ENCODE results near the gene MAPK11.

The MAPK11 gene

DNA sequence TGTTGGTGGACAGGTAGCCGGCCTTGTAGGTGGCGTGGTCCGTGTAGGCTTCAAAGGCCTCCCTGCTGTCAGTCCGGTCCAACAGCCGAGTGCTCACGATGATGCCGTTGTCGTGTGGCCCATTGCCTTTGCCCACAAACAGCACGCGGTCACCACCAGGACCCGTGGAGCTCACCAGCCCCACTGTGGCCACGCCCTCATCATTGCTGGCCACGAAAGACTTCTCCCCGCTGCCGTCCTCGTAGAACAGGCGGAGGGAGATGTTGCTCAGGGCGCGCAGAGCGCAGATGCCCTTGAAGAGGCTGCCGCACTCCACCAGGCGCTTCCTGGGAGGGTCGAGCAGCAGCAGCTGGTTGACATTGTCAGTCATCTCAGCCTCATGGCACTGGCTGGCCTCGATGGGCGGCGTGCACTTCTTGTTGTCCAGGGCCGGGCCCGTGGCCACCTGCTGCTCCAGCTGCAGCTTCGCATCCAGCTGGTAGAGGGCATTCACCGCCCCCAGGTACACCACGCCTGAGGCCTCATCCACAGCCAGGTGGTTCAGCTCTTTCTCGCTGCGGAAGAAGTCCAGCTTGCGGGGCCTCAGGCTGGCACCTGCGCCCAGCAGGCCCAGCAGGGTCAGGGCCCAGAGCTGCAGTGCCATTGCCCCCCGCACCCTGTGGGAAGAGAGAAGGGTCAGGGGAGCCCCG is 19.9 kb upstream of the MAPK11 start:
- Histone ChIP-seq H3K4me3 (ENCODE audit: control insufficient read depth in 1 of 7, extremely low read depth in 1 of 7, insufficient read depth in 4 of 7, low read depth in 2 of 7, low read length in 6 of 7) (no peak overlapping the region), H3K36me3 (ENCODE audit: control insufficient read depth in 4 of 4, insufficient read depth in 4 of 4, low read length in 3 of 4) (peaks cover 7 to 58% (median 40%) of the 10 kb centered on the region in 4 experiments), H3K27me3 (replicated peaks in 2 of 5; ENCODE audit: control insufficient read depth in 4 of 5, insufficient read depth in 5 of 5, low read length in 4 of 5) (no peaks in the 10 kb centered on the region), H3K27ac (ENCODE audit: insufficient read depth in 1 of 2, low read depth in 1 of 2, low read length in 2 of 2, poor library complexity in 1 of 2, severe bottlenecking in 2 of 2) (no peak overlapping the region), H3K4me1 (ENCODE audit: control extremely low read depth in 1 of 4, control insufficient read depth in 4 of 4, insufficient read depth in 4 of 4, low read length in 3 of 4) (peaks cover 0 to 43% (median 40%) of the 10 kb centered on the region in 4 experiments), H3K9me3 (ENCODE audit: control extremely low read depth in 1 of 5, control insufficient read depth in 4 of 5, insufficient read depth in 2 of 5, low read depth in 1 of 5, low read length in 4 of 5) (no peaks in the 10 kb centered on the region)
- ChIA-PET CTCF (interaction anchor here (0.9 to 1.5 kb wide), 8 partner anchors 11 to 52 kb away, joined by 3 to 5 read pairs (median 4); no protein-coding TSS in a partner anchor), POLR2A (no interaction called here)
- no peak for DNase-seq
- WGBS (ENCODE audit: insufficient coverage) = 97% methylated on average over 33 of the region's 37 CpGs

DNA sequence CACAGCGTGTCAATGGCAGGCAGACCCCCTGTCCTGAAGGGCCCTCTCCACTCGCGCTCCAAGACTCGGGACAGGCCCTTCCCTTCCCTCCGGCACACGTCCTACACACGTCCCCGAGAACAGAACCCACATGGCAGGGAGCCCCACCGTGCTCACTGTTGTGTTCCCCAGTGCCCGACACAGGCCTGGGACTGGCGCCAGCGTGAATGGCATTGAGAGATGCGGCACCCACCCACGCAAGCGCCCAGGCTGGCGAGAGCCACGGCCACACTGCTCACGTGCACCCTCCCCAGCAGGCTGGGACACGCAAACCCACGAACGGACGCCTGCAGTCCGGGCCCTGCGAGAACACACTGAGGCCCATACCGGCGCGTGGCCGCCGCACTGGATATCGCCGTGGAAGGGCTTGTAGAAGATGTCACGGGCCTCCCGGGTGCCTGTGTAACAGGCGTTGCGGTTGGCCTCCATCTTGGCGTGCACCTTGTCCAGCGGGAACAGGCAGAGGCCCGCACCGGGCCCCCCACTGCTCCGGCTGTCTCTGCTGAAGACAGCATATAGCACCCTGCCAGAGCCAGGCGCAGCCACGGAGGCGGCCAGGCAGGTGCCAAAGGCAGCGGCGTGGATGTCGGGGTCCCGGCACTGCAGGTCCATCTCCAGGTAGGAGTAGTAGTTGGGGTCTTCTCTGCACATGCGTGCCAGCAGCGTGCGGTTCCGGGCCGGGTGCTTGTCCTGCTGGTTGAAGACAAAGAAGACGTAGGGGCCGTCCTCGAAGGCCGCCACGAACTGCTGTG is 19.2 kb upstream of the MAPK11 start:
- CTCF ChIA-PET = interaction anchor here (0.6 to 1.4 kb wide), 4 partner anchors 10 to 64 kb away, joined by 3 to 5 read pairs (median 4); no protein-coding TSS in a partner anchor
- Histone ChIP-seq H3K27me3 (replicated peaks in 2 of 5; ENCODE audit: control insufficient read depth in 4 of 5, insufficient read depth in 5 of 5, low read length in 4 of 5) (no peaks in the 10 kb centered on the region), H3K4me3 (ENCODE audit: control insufficient read depth in 1 of 7, extremely low read depth in 1 of 7, insufficient read depth in 4 of 7, low read depth in 2 of 7, low read length in 6 of 7) (no peak overlapping the region), H3K36me3 (ENCODE audit: control insufficient read depth in 4 of 4, insufficient read depth in 4 of 4, low read length in 3 of 4) (peaks cover 7 to 65% (median 43%) of the 10 kb centered on the region in 4 experiments), H3K4me1 (ENCODE audit: control extremely low read depth in 1 of 4, control insufficient read depth in 4 of 4, insufficient read depth in 4 of 4, low read length in 3 of 4) (peaks cover 0 to 37% (median 36%) of the 10 kb centered on the region in 4 experiments), H3K27ac (ENCODE audit: insufficient read depth in 1 of 2, low read depth in 1 of 2, low read length in 2 of 2, poor library complexity in 1 of 2, severe bottlenecking in 2 of 2) (no peak overlapping the region), H3K9me3 (ENCODE audit: control extremely low read depth in 1 of 5, control insufficient read depth in 4 of 5, insufficient read depth in 2 of 5, low read depth in 1 of 5, low read length in 4 of 5) (no peaks in the 10 kb centered on the region)
- 97% methylated on average over 56 of the region's 57 CpGs for WGBS (ENCODE audit: insufficient coverage)
- no peak for DNase-seq
- POLR2A ChIA-PET = no interaction called here

DNA sequence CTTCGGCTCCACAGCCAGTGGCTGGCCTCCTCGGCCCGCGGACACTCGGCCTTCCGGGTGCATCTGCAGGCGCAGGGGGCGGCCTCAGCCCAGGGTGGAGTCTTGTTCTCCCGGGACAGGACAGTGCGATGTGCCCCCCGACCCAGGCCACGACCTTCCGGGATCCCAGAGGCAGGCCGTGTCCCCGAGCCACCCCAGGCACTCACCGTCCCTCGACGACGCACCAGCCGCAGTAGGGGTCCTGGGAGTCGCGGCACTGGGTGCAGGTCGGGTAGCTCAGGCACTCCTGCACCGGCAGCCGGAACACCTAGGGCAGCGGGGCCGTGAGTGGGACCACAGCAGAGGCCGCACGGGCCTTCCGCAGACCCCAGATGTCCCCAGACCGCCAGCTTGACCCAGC is 17.6 kb upstream of the MAPK11 start:
- CTCF ChIA-PET = interaction anchor here (0.9 to 1.6 kb wide), 5 partner anchors 9 to 54 kb away, joined by 3 to 8 read pairs (median 5); no protein-coding TSS in a partner anchor
- peaks cover 0 to 25% (median 19%) of the 10 kb centered on the region in 4 experiments for H3K4me1 ChIP-seq (ENCODE audit: control extremely low read depth in 1 of 4, control insufficient read depth in 4 of 4, insufficient read depth in 4 of 4, low read length in 3 of 4)
- H3K36me3 ChIP-seq (ENCODE audit: control insufficient read depth in 4 of 4, insufficient read depth in 4 of 4, low read length in 3 of 4) = peaks cover 7 to 78% (median 53%) of the 10 kb centered on the region in 4 experiments
- no peak overlapping the region for H3K27ac ChIP-seq (ENCODE audit: insufficient read depth in 1 of 2, low read depth in 1 of 2, low read length in 2 of 2, poor library complexity in 1 of 2, severe bottlenecking in 2 of 2)
- 98% methylated on average over 30 of the region's 31 CpGs for WGBS (ENCODE audit: insufficient coverage)
- POLR2A ChIA-PET = interaction anchor here (0.8 kb wide), 1 partner anchor 11 kb away, joined by 3 read pairs; no protein-coding TSS in a partner anchor
- no peak overlapping the region for H3K4me3 ChIP-seq (ENCODE audit: control insufficient read depth in 1 of 7, extremely low read depth in 1 of 7, insufficient read depth in 4 of 7, low read depth in 2 of 7, low read length in 6 of 7)
- no peaks in the 10 kb centered on the region for H3K9me3 ChIP-seq (ENCODE audit: control extremely low read depth in 1 of 5, control insufficient read depth in 4 of 5, insufficient read depth in 2 of 5, low read depth in 1 of 5, low read length in 4 of 5)
- no peak for DNase-seq
- no peaks in the 10 kb centered on the region for H3K27me3 ChIP-seq (replicated peaks in 2 of 5; ENCODE audit: control insufficient read depth in 4 of 5, insufficient read depth in 5 of 5, low read length in 4 of 5)

DNA sequence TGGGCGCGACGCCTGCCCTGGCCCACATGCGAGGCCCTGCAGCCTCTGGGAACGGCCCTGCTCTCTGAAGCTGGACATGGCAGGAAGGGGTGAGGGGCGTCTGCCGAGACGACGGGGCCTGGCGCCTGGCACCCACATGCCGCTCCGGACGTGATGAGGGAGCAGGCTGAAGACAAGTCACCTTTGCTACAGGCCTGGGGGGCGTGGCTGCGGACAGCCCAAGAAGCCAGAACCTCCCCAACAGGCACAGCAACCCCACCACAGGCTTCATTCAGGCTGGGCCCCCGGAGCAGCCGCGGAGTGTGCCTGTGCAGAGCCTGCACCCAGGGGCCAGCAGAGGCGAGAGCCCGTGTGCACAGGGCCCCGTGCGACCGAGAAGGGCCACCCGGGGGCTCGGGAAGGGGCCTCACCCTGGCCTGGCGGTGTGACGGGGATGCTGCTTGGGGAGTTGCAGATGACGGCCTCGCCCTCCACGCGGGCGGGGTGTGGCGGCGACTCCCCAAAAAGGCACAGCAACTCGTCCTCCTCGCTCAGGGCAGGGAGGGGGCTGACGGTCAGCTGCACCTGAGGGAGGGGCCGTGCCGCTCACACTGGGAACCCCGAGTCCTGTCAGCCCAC is 16.6 kb upstream of the MAPK11 start:
- no peaks in the 10 kb centered on the region for H3K27me3 ChIP-seq (replicated peaks in 2 of 5; ENCODE audit: control insufficient read depth in 4 of 5, insufficient read depth in 5 of 5, low read length in 4 of 5)
- H3K4me3 ChIP-seq (ENCODE audit: control insufficient read depth in 1 of 7, extremely low read depth in 1 of 7, insufficient read depth in 4 of 7, low read depth in 2 of 7, low read length in 6 of 7) = no peak overlapping the region
- no peak for DNase-seq
- ChIA-PET POLR2A (no interaction called here), CTCF (no interaction called here)
- no peak overlapping the region for H3K27ac ChIP-seq (ENCODE audit: insufficient read depth in 1 of 2, low read depth in 1 of 2, low read length in 2 of 2, poor library complexity in 1 of 2, severe bottlenecking in 2 of 2)
- WGBS (ENCODE audit: insufficient coverage) = 97% methylated on average over 26 of the region's 40 CpGs
- H3K36me3 ChIP-seq (ENCODE audit: control insufficient read depth in 4 of 4, insufficient read depth in 4 of 4, low read length in 3 of 4) = peaks cover 7 to 87% (median 57%) of the 10 kb centered on the region in 4 experiments
- peaks cover 0 to 16% (median 10%) of the 10 kb centered on the region in 4 experiments for H3K4me1 ChIP-seq (ENCODE audit: control extremely low read depth in 1 of 4, control insufficient read depth in 4 of 4, insufficient read depth in 4 of 4, low read length in 3 of 4)
- H3K9me3 ChIP-seq (ENCODE audit: control extremely low read depth in 1 of 5, control insufficient read depth in 4 of 5, insufficient read depth in 2 of 5, low read depth in 1 of 5, low read length in 4 of 5) = no peaks in the 10 kb centered on the region

DNA sequence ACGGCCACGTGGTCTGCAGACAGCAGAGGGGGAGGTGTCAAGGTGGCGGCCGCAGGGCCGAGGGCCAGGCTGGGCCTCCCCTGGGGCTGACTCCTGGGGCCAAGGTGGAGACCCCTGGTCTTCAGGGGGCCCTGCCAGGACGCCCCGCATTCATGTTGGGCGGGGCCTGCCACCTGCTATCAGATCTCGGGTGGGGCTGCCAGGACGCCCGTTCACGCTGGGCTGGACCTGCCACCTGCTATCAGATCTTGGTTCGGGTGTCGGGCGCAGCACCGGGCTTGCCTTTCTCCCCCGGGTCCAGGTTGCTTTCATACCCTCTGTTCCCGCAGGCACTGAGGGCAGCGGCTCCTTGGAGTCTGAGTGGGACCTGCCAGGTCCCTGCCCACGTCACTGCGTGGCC is 16.1 kb upstream of the MAPK11 start:
- DNase-seq = no peak
- ChIA-PET POLR2A (no interaction called here), CTCF (no interaction called here)
- 98% methylated on average over 19 of the region's 21 CpGs for WGBS (ENCODE audit: insufficient coverage)
- Histone ChIP-seq H3K4me3 (ENCODE audit: control insufficient read depth in 1 of 7, extremely low read depth in 1 of 7, insufficient read depth in 4 of 7, low read depth in 2 of 7, low read length in 6 of 7) (no peak overlapping the region), H3K36me3 (ENCODE audit: control insufficient read depth in 4 of 4, insufficient read depth in 4 of 4, low read length in 3 of 4) (peaks cover 7 to 92% (median 62%) of the 10 kb centered on the region in 4 experiments), H3K4me1 (ENCODE audit: control extremely low read depth in 1 of 4, control insufficient read depth in 4 of 4, insufficient read depth in 4 of 4, low read length in 3 of 4) (peaks cover 0 to 11% (median 5%) of the 10 kb centered on the region in 4 experiments), H3K27me3 (replicated peaks in 2 of 5; ENCODE audit: control insufficient read depth in 4 of 5, insufficient read depth in 5 of 5, low read length in 4 of 5) (no peaks in the 10 kb centered on the region), H3K27ac (ENCODE audit: insufficient read depth in 1 of 2, low read depth in 1 of 2, low read length in 2 of 2, poor library complexity in 1 of 2, severe bottlenecking in 2 of 2) (no peak overlapping the region), H3K9me3 (ENCODE audit: control extremely low read depth in 1 of 5, control insufficient read depth in 4 of 5, insufficient read depth in 2 of 5, low read depth in 1 of 5, low read length in 4 of 5) (no peaks in the 10 kb centered on the region)

DNA sequence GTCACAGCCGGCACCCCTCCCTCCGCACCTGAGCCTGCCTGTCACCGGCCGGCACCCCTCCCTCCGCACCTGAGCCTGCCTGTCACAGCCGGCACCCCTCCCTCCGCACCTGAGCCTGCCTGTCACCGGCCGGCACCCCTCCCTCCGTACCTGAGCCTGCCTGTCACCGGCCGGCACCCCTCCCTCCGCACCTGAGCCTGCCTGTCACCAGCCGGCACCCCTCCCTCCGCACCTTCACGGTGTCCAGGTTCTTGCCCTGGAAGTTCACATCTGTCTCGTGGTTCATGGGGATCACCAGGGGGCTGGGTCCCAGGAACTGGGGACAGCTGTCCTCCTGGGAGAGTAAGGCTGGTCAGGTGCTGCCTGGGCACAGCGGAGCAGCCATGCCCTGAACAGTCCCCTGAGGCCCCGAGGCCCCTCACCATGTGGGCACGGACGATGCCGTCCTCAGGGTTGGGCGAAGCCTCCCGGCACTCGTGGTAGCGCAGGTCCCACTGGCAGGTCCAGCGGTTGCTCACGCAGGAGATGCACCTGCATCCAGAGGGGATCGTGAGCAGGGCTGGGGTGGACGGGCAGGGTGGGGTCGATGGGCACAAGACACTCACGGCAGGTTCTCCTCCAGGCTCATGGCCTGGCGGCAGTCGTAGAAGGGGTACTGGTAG is 15.5 kb upstream of the MAPK11 start:
- POLR2A ChIA-PET = no interaction called here
- Histone ChIP-seq H3K27ac (ENCODE audit: insufficient read depth in 1 of 2, low read depth in 1 of 2, low read length in 2 of 2, poor library complexity in 1 of 2, severe bottlenecking in 2 of 2) (no peak overlapping the region), H3K27me3 (replicated peaks in 2 of 5; ENCODE audit: control insufficient read depth in 4 of 5, insufficient read depth in 5 of 5, low read length in 4 of 5) (no peaks in the 10 kb centered on the region), H3K4me1 (ENCODE audit: control extremely low read depth in 1 of 4, control insufficient read depth in 4 of 4, insufficient read depth in 4 of 4, low read length in 3 of 4) (peaks cover 0 to 5% (median 0%) of the 10 kb centered on the region in 4 experiments), H3K36me3 (ENCODE audit: control insufficient read depth in 4 of 4, insufficient read depth in 4 of 4, low read length in 3 of 4) (peaks cover 7 to 93% (median 65%) of the 10 kb centered on the region in 4 experiments), H3K9me3 (ENCODE audit: control extremely low read depth in 1 of 5, control insufficient read depth in 4 of 5, insufficient read depth in 2 of 5, low read depth in 1 of 5, low read length in 4 of 5) (no peaks in the 10 kb centered on the region), H3K4me3 (ENCODE audit: control insufficient read depth in 1 of 7, extremely low read depth in 1 of 7, insufficient read depth in 4 of 7, low read depth in 2 of 7, low read length in 6 of 7) (no peak overlapping the region)
- CTCF ChIA-PET = no interaction called here
- WGBS (ENCODE audit: insufficient coverage) = 97% methylated on average over 19 of the region's 34 CpGs
- DNase-seq = no peak
